BE2C (cell line): Measurements from ENCODE around the gene TMEM156.
"Not testable (repeated sequence)": the region's sequence is repeated elsewhere in the genome, so short reads cannot be mapped to it uniquely, and the experiment has no call there.

Experiments
- DNase-seq: peaks from one replicate; pipeline ENCODE4 v3.0.0-alpha.2; 2020
- H3K27me3 ChIP-seq: fragments of 250-450 bp; sonication (Bioruptor Pico); 2 replicates; pipeline ENCODE4 v1.5.1; 2020; ENCODE audit warnings: mild to moderate bottlenecking
- H3K36me3 ChIP-seq: fragments of 250-450 bp; sonication (Bioruptor Pico); 2 replicates; pipeline ENCODE4 v1.5.1; 2020; ENCODE audit warnings: mild to moderate bottlenecking
- H3K4me1 ChIP-seq: fragments of 250-450 bp; sonication (Bioruptor Pico); 2 replicates; pipeline ENCODE4 v1.5.1; 2020
- H3K4me3 ChIP-seq: 2 replicates; pipeline ENCODE4 v1.5.1; 2011; ENCODE audit warnings: low read depth, low read length
- H3K9me3 ChIP-seq: fragments of 250-450 bp; sonication (Bioruptor Pico); 2 replicates; pipeline ENCODE4 v1.5.1; 2020
- TF ChIP-seq, protein P1 (sequence below): IDR thresholded peaks from 2 replicates; pipeline ENCODE4 v1.5.1; 2012; ENCODE audit warnings: mild to moderate bottlenecking, low read depth, low read length

The TMEM156 gene

DNA sequence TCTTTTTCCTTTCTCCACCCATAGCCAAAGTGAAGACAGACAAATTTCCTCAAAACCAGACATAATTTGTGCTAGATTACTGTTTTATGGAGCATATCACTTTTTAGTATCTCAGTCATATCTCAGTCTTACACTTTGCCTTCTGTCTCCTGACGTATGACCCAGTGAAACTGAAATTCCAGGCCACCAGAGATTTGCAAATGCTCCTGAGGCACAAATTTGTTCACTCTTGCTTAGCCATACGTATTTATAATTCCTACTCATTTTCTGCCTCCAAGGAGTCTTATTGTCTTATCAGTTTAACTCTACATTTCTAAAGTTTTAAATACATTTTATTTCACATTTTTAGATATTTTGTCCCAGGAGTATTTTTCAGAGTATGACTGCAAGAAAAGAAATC is 10.0 kb downstream of the TMEM156 start:
- Histone ChIP-seq H3K36me3 (no peaks in the 10 kb centered on the region), H3K4me1 (no peaks in the 10 kb centered on the region), H3K27me3 (no peaks in the 10 kb centered on the region), H3K9me3 (no peaks in the 10 kb centered on the region), H3K4me3 (no peak overlapping the region)
- TF ChIP-seq, protein P1, sequence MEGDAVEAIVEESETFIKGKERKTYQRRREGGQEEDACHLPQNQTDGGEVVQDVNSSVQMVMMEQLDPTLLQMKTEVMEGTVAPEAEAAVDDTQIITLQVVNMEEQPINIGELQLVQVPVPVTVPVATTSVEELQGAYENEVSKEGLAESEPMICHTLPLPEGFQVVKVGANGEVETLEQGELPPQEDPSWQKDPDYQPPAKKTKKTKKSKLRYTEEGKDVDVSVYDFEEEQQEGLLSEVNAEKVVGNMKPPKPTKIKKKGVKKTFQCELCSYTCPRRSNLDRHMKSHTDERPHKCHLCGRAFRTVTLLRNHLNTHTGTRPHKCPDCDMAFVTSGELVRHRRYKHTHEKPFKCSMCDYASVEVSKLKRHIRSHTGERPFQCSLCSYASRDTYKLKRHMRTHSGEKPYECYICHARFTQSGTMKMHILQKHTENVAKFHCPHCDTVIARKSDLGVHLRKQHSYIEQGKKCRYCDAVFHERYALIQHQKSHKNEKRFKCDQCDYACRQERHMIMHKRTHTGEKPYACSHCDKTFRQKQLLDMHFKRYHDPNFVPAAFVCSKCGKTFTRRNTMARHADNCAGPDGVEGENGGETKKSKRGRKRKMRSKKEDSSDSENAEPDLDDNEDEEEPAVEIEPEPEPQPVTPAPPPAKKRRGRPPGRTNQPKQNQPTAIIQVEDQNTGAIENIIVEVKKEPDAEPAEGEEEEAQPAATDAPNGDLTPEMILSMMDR = no peak
- no peak for DNase-seq

DNA sequence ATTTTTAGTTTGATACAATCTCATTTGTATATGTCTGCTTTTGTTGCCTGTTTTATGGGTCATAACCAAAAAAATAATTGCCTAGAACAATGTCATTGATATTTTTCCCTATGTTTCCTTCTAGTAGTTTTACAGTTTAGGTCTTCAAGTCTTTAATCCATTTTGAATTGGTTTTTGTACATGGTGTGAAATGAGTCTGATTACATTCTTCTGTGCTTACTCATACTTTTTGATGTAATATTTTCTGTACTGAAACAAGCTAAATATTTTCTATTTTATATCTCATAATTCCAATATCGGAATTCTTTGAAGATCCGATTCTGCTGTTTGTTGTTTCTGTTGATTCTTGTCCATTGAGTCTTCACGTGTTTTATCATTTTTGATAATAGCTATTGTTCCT is 10.6 kb downstream of the TMEM156 start:
- H3K27me3 ChIP-seq = no peaks in the 10 kb centered on the region
- no peaks in the 10 kb centered on the region for H3K36me3 ChIP-seq
- TF ChIP-seq, protein P1 = no peak
- no peak for DNase-seq
- H3K4me3 ChIP-seq = no peak overlapping the region
- no peaks in the 10 kb centered on the region for H3K4me1 ChIP-seq
- H3K9me3 ChIP-seq = no peaks in the 10 kb centered on the region

DNA sequence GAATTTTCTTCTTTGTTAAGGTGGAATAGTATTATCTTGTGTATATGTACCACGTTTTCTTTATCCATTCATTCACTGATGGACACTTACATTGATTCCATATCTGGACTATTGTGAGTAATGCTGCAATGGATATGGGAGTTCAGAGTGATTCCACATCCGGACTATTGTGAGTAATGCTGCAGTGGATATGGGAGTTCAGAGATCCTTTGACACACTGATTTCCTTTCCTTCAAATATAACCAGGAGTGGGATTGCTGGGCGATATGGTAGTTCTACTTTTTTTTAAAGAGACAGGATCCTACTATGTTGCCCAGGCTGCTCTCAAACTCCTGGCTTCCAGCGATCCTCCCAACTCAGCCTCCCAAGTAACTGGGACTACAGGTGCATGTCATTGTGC is 12.1 kb downstream of the TMEM156 start:
- H3K27me3 ChIP-seq = no peaks in the 10 kb centered on the region
- TF ChIP-seq, protein P1 = no peak
- no peaks in the 10 kb centered on the region for H3K4me1 ChIP-seq
- H3K4me3 ChIP-seq = no peak overlapping the region
- no peaks in the 10 kb centered on the region for H3K36me3 ChIP-seq
- no peaks in the 10 kb centered on the region for H3K9me3 ChIP-seq
- DNase-seq = no peak

DNA sequence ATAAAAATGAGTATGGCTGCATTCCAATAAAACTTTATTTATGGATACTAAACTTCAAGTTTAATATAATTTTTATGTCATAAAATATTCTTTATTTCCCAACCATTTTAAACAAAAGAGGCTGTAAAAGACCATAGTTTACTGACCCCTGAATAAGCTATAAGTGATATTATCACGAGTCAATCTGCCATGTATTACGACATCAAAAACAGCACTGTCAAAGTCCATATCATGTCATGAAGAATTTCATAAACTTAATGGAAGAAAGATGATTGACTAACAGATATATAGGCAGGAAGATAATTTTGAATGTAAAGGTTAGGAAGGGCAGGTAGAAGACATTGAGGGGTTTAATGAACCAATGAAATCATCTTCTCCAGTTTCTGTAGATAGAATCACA is 18.2 kb downstream of the TMEM156 start:
- Histone ChIP-seq H3K4me1 (no peaks in the 10 kb centered on the region), H3K4me3 (no peak overlapping the region), H3K9me3 (no peaks in the 10 kb centered on the region), H3K27me3 (no peaks in the 10 kb centered on the region; the same call in 1 of the 2 replicates), H3K36me3 (no peaks in the 10 kb centered on the region)
- TF ChIP-seq, protein P1 = no peak
- no peak for DNase-seq

DNA sequence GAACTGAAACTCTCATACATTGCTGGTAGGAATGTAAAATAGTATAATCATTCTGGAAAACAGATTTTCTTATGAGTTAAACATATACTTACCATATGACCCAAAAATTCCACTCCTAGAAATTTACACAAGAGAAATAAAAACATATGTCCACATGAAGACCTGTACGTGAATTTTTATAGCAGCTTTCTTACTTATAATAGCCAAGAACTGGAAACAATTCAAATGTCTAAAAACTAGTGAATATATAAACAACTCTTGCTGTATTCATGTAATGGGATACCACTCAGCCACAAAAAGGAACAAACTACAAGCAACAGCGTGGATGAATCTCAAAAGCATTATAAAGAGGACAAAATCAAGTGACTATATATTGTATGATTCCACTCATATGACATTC is 27.5 kb downstream of the TMEM156 start:
- H3K4me3 ChIP-seq = no peak overlapping the region
- DNase-seq = no peak

DNA sequence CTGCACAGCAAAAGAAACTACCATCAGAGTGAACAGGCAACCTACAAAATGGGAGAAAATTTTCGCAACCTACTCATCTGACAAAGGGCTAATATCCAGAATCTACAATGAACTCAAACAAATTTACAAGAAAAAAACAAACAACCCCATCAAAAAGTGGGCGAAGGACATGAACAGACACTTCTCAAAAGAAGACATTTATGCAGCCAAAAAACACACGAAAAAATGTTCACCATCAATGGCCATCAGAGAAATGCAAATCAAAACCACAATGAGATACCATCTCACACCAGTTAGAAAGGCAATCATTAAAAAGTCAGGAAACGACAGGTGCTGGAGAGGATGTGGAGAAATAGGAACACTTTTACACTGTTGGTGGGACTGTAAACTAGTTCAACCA is 30.2 kb downstream of the TMEM156 start:
- H3K4me1 ChIP-seq, H3K4me3 ChIP-seq, H3K9me3 ChIP-seq, DNase-seq, H3K36me3 ChIP-seq, H3K27me3 ChIP-seq: not testable (repeated sequence)

More for the DNA sequence above, 27.5 kb downstream of the TMEM156 start:
- no peaks in the 10 kb centered on the region; the same call in 1 of the 2 replicates for H3K27me3 ChIP-seq
- H3K4me1 ChIP-seq = no peaks in the 10 kb centered on the region
- no peaks in the 10 kb centered on the region for H3K9me3 ChIP-seq
- TF ChIP-seq, protein P1 = no peak
- no peaks in the 10 kb centered on the region for H3K36me3 ChIP-seq

DNA sequence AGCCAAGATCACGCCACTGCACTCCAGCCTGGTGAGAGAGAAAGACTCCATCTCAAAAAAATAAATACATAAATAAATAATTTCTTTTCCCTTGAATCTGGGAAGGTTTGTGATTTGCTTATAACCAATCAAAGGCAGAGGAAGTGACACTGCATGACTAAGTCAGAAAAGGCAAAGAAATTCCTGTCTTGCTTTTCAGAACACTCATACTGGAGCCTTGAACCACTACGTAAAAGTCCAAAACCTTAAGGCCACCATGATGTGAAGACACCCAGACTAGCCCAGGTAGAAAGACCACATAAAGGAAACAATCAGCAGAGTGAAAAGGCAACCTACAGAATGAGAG is 36.6 kb downstream of the TMEM156 start:
- H3K4me1 ChIP-seq = no peaks in the 10 kb centered on the region
- H3K36me3 ChIP-seq = no peaks in the 10 kb centered on the region
- DNase-seq = no peak
- TF ChIP-seq, protein P1 = no peak
- no peaks in the 10 kb centered on the region for H3K9me3 ChIP-seq
- H3K4me3 ChIP-seq = no peak overlapping the region
- no peaks in the 10 kb centered on the region for H3K27me3 ChIP-seq
